HepG2 (cell line): ENCODE measurements around the gene ADORA3. TPM values are rescaled to one million over a fixed set of nuclear protein-coding genes. Genes with fewer than 3 reads are reported as not detected.

Experiments
- ATAC-seq: fragments of 200-7000 bp; cut with Tn5 transposase; 3 replicates; pipeline ENCODE4 v1.9.1; 2020; ENCODE audit warnings: mild to moderate bottlenecking, moderate library complexity
- BruUV-seq: library from RNA; stranded (reverse); fragments of 400-500 nt; replicated peaks from 2 replicates; lab custom pipeline; 2021; lab: Mats Ljungman, UMichigan
- CTCF ChIA-PET: fragments of 300-600 bp; formaldehyde crosslinking; extraction: SDS; loops from one replicate; lab custom pipeline; 2021; ENCODE audit warnings: low total read pairs, inconsistent platforms, low intra/inter-chr PET ratio; lab: Yijun Ruan, JAX
- POLR2A ChIA-PET: fragments of 350-600 bp; sonication (Branson Sonifier 250); formaldehyde crosslinking; loops from one replicate; lab custom pipeline; 2020; ENCODE audit warnings: antibody characterized with exemption, inconsistent platforms; lab: Yijun Ruan, JAX
- DNase-seq: peaks from one replicate; pipeline ENCODE4 v3.0.0-alpha.2; 2015; ENCODE audit warnings: low spot score
- FAIRE-seq: peaks from 3 replicates; lab custom pipeline; 2011; peaks lifted over from hg19 to GRCh38; lab: Jason Lieb, UNC
- H2AFZ ChIP-seq: one replicate; pipeline ENCODE4 v1.6.1; 2011; ENCODE audit warnings: low read length, inconsistent platforms
- H3K27ac ChIP-seq: fragments of 300-600 bp; 3 replicates; pipeline ENCODE4 v1.8.0; 2011; ENCODE audit warnings: mixed run types, mild to moderate bottlenecking, mixed read lengths, low read length, inconsistent platforms; ENCODE audit not compliant: insufficient read depth; ENCODE audit errors: extremely low read length
- H3K27me3 ChIP-seq, 2 experiments: fragments of 200-600 bp in 1 of 2; 2 replicates in 1 of 2; 3 replicates in 1 of 2; pipeline versions ENCODE4 v1.6.0 to v1.8.0; 2011; ENCODE audit warnings: low read length in 2 of 2, mild to moderate bottlenecking in 2 of 2, moderate library complexity in 2 of 2, inconsistent platforms in 1 of 2; ENCODE audit not compliant: insufficient read depth in 2 of 2, control insufficient read depth in 1 of 2
- H3K36me3 ChIP-seq, 2 experiments: fragments of 200-600 bp in 1 of 2; replicated peaks in 1 of 2; 2 replicates in 1 of 2; 3 replicates in 1 of 2; pipeline versions ENCODE4 v1.5.1 to v1.8.0; 2011; ENCODE audit warnings: low read length in 2 of 2, inconsistent platforms in 1 of 2; ENCODE audit not compliant: insufficient read depth in 2 of 2, control insufficient read depth in 1 of 2
- H3K4me1 ChIP-seq: 2 replicates; pipeline ENCODE4 v1.5.1; 2012; ENCODE audit warnings: low read length, inconsistent platforms; ENCODE audit not compliant: insufficient read depth
- H3K4me2 ChIP-seq: 2 replicates; pipeline ENCODE4 v1.6.0; 2011; ENCODE audit warnings: low read depth, low read length, inconsistent platforms
- H3K4me3 ChIP-seq, 3 experiments: fragments of 200-600 bp in 1 of 3; sonication (generic), shearing (Covaris generic) in 1 of 3; replicated peaks in 1 of 3; 2 replicates each; pipeline ENCODE4 v1.5.1; 2011 to 2016; ENCODE audit warnings: low read length in 3 of 3, inconsistent platforms in 2 of 3, low read depth in 2 of 3, mild to moderate bottlenecking in 2 of 3, control low read depth in 1 of 3, mixed read lengths in 1 of 3; ENCODE audit not compliant: insufficient read depth in 1 of 3
- H3K79me2 ChIP-seq: one replicate; pipeline ENCODE4 v1.6.1; 2011; ENCODE audit warnings: low read length, inconsistent platforms; ENCODE audit not compliant: insufficient read depth
- H3K9ac ChIP-seq: 2 replicates; pipeline ENCODE4 v1.6.0; 2011; ENCODE audit warnings: mild to moderate bottlenecking, low read depth, low read length, inconsistent platforms; ENCODE audit not compliant: insufficient read depth
- H3K9me3 ChIP-seq: 2 replicates; pipeline ENCODE4 v1.5.1; 2012; ENCODE audit warnings: mild to moderate bottlenecking, low read length
- H4K20me1 ChIP-seq: 2 replicates; pipeline ENCODE4 v1.6.0; 2011; ENCODE audit warnings: inconsistent platforms, mild to moderate bottlenecking, low read length, moderate library complexity; ENCODE audit not compliant: insufficient read depth
- ASH2L ChIP-seq: fragments of 300-600, 200-600 bp; sonication (generic); IDR thresholded peaks from 2 replicates; pipeline ENCODE4 v1.7.0; 2017; ENCODE audit warnings: low read depth, mild to moderate bottlenecking, moderate library complexity, mixed read lengths, low read length; ENCODE audit not compliant: insufficient read length
- CENPX ChIP-seq: sonication (generic); formaldehyde crosslinking; IDR thresholded peaks from 2 replicates; pipeline ENCODE4 v1.9.0; 2021; ENCODE audit warnings: mild to moderate bottlenecking, missing genetic modification reagents, moderate library complexity
- FOXA3 ChIP-seq: IDR thresholded peaks from 2 replicates; pipeline ENCODE4 v1.6.1; 2016; ENCODE audit warnings: missing genetic modification reagents, missing compliant biosample characterization
- HINFP ChIP-seq: sonication (generic); formaldehyde crosslinking; IDR thresholded peaks from 2 replicates; pipeline ENCODE4 v1.4.0; 2020; ENCODE audit warnings: low read depth, mild to moderate bottlenecking, missing genetic modification reagents
- POGZ ChIP-seq: sonication (generic); formaldehyde crosslinking; IDR thresholded peaks from 2 replicates; pipeline ENCODE4 v1.4.0; 2020; ENCODE audit warnings: mild to moderate bottlenecking, missing genetic modification reagents
- RAD51 ChIP-seq: fragments of 450-650 bp; IDR thresholded peaks from 2 replicates; pipeline ENCODE4 v1.6.1; 2016; ENCODE audit warnings: borderline replicate concordance
- TAF1 ChIP-seq: sonication (generic); formaldehyde crosslinking; IDR thresholded peaks from 2 replicates; pipeline ENCODE4 v1.4.0; 2020; ENCODE audit warnings: missing genetic modification reagents
- ZBTB20 ChIP-seq: sonication (generic); formaldehyde crosslinking; IDR thresholded peaks from 2 replicates; pipeline ENCODE4 v1.8.1; 2023; ENCODE audit warnings: missing genetic modification reagents, low read depth, mild to moderate bottlenecking, borderline replicate concordance
- ZNF550 ChIP-seq: sonication (generic); formaldehyde crosslinking; IDR thresholded peaks from 2 replicates; pipeline ENCODE4 v1.4.0; 2020; ENCODE audit warnings: mild to moderate bottlenecking, missing genetic modification reagents, borderline replicate concordance
- ZNF572 ChIP-seq: sonication (generic); formaldehyde crosslinking; IDR thresholded peaks from 2 replicates; pipeline ENCODE4 v1.5.1; 2020; ENCODE audit warnings: mild to moderate bottlenecking, missing genetic modification reagents
- ZNF652 ChIP-seq: IDR thresholded peaks from 2 replicates; pipeline ENCODE4 v1.6.1; 2016; ENCODE audit warnings: low read depth, borderline replicate concordance
- ZNF841 ChIP-seq: sonication (generic); formaldehyde crosslinking; IDR thresholded peaks from 2 replicates; pipeline ENCODE4 v1.8.1; 2023; ENCODE audit warnings: missing genetic modification reagents, borderline replicate concordance
- WGBS: methylation state at CpG from one replicate; pipeline ENCODE4 v1.1.6; 2017; ENCODE audit warnings: low lambda C conversion rate; 5-methylcytosine and 5-hydroxymethylcytosine counted together
- in situ Hi-C: cut with HindIII; loops from 2 replicates; pipeline ENCODE4 v1.10.0; 2017; ENCODE audit warnings: low pct_unique_long_range_greater_than_20kb; ENCODE audit not compliant: extremely low pct_ligation_motif_present
- intact Hi-C: fragments of 100-400 bp; cut with micrococcal nuclease; formaldehyde crosslinking; loops from one replicate; pipeline ENCODE4 v1.10.0; 2022; ENCODE audit not compliant: unreplicated experiment
- polyA plus RNA-seq, 8 experiments: library from polyadenylated mRNA; depleted of rRNA in 3 of 8; stranded (reverse) in 7 of 8; unstranded in 1 of 8; fragments of >200 nt; fragmentation: Illumina TruSeq in 4 of 8; extraction: Trizol in 4 of 8; gene quantifications; 2 replicates each; pipeline versions ENCODE4 v1.2.1 to v1.2.3, GENCODE V29; 2011 to 2016; ENCODE audit warnings: low read depth in 4 of 8, missing spikeins in 1 of 8, mixed read lengths in 1 of 8; ENCODE audit not compliant: insufficient read depth in 1 of 8
- total RNA-seq, 5 experiments: library from RNA; depleted of rRNA; stranded (reverse); fragments of >200 nt; fragmentation: Illumina TruSeq; extraction: Trizol; gene quantifications; 2 replicates each; pipeline ENCODE4 v1.2.3, GENCODE V29; 2016; ENCODE audit warnings: low read depth in 1 of 5
- TF ChIP-seq, protein P1 (sequence below): sonication (generic); formaldehyde crosslinking; conservative IDR thresholded peaks from 2 replicates; pipeline ENCODE4 v1.4.0; 2020; ENCODE audit warnings: missing genetic modification reagents
- TF ChIP-seq, protein P2 (sequence below): sonication (generic); formaldehyde crosslinking; IDR thresholded peaks from 2 replicates; pipeline ENCODE4 v1.8.1; 2023; ENCODE audit warnings: mild to moderate bottlenecking, missing genetic modification reagents

The ADORA3 gene
- total and polyA plus RNA-seq, 2 of the 13 experiments (the other 11 are each of a cell fraction or from before 2014, with no cell fraction given): not detected

DNA sequence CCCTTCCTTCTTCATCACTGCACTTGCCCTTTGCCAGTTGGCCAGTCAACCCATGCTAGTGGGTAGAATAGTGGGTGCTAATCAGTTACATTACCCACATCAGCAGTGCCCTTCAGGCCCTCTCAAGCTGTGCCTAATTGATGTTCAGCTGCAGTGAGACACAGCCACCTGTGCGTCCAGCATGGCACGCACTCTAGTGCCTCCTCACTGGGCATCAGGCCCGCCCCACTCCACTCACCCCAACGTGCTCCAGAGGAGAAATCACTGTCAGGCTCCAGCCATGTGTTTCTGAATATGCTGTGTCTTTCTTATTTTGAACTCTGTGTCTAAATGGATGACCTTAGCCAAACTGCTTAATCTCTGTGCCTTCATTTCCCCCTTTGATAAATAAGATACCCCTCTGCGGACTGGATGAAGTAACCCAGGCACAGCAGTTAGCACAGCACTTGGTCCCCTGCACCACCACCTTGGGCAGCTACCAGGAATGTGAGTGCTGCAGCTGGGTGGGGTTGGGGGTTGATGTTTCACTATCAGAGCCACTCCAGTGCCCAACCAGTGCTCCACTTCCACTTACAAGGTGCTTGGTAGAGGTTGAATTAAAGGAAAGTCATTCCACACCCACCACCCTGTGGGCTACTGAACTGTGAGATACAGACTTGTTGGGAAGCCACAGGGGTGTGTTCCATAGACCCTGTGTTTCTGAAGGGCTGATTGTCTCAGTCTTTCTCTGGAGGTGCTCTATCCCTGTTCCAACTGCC lies 8.9 kb upstream of the ADORA3 start:
- FAIRE-seq (no peak), DNase-seq (no peak), ATAC-seq (no peak)
- Histone ChIP-seq H3K9me3 (no peaks in the 10 kb centered on the region), H3K9ac (no peak overlapping the region), H3K27ac (no peak overlapping the region), H3K36me3 (no peaks in the 10 kb centered on the region), H3K79me2 (no peaks in the 10 kb centered on the region), H3K4me3 (no peak overlapping the region), H3K27me3 (no peaks in the 10 kb centered on the region; a peak in 1 of 5 replicates), H3K4me1 (peaks cover 81% of the 10 kb centered on the region), H4K20me1 (no peaks in the 10 kb centered on the region), H3K4me2 (peak overlapping the region; percentile 51), H2AFZ (no peak overlapping the region)
- WGBS: 73% methylated on average over 2 of the region's 5 CpGs
- BruUV-seq: no TSS peak
- intact Hi-C loops (loop anchor here (1.0 kb wide), 1 partner anchor 107 kb away; the partner anchor contains the start of gene RAP1A), in situ Hi-C loops (no loop called here)
- ChIA-PET POLR2A (interaction anchor here (2.5 kb wide), 1 partner anchor 107 kb away, joined by 7 read pairs; the partner anchor contains the start of gene RAP1A), CTCF (no interaction called here)
- no peak for TF ChIP-seq HINFP

- WGBS: 26% methylated on average over 3 of the region's 3 CpGs
- DNase-seq: no peak
- H3K4me1 ChIP-seq: peaks cover 76% of the 10 kb centered on the region
- intact Hi-C loops (no loop called here), in situ Hi-C loops (no loop called here)
- no TSS peak for BruUV-seq
- H3K27me3 ChIP-seq: no peaks in the 10 kb centered on the region; a peak in 1 of 5 replicates
- H2AFZ ChIP-seq: no peak overlapping the region
- H3K9me3 ChIP-seq: no peaks in the 10 kb centered on the region
- no peak overlapping the region for H3K9ac ChIP-seq
- no peak overlapping the region; the same call in 1 of the 2 replicates for H3K4me2 ChIP-seq
- POLR2A ChIA-PET: interaction anchor here (2.5 kb wide), 1 partner anchor 108 kb away, joined by 7 read pairs; the partner anchor contains the start of gene RAP1A
- H3K36me3 ChIP-seq: no peaks in the 10 kb centered on the region
- H3K79me2 ChIP-seq: no peaks in the 10 kb centered on the region
- H3K4me3 ChIP-seq: no peak overlapping the region; a peak in 1 of 6 replicates
- FAIRE-seq: no peak
- CTCF ChIA-PET: no interaction called here
- H3K27ac ChIP-seq: no peak overlapping the region
- H4K20me1 ChIP-seq: no peaks in the 10 kb centered on the region
- ATAC-seq: no peak
- TF ChIP-seq ZBTB20: no peak
- TF ChIP-seq ZNF652: no peak
- TF ChIP-seq CENPX (CRISPR knock-in tag): no peak
- no peak for TF ChIP-seq POGZ
- TF ChIP-seq ZNF841 (CRISPR knock-in tag): no peak
- no peak for TF ChIP-seq ZNF550 (CRISPR knock-in tag)
- TF ChIP-seq, protein P1, sequence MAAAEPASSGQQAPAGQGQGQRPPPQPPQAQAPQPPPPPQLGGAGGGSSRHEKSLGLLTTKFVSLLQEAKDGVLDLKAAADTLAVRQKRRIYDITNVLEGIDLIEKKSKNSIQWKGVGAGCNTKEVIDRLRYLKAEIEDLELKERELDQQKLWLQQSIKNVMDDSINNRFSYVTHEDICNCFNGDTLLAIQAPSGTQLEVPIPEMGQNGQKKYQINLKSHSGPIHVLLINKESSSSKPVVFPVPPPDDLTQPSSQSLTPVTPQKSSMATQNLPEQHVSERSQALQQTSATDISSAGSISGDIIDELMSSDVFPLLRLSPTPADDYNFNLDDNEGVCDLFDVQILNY (CRISPR knock-in tag): no peak
- no peak for TF ChIP-seq FOXA3 (CRISPR knock-in tag)
- no peak for TF ChIP-seq ASH2L
- TF ChIP-seq, protein P2, sequence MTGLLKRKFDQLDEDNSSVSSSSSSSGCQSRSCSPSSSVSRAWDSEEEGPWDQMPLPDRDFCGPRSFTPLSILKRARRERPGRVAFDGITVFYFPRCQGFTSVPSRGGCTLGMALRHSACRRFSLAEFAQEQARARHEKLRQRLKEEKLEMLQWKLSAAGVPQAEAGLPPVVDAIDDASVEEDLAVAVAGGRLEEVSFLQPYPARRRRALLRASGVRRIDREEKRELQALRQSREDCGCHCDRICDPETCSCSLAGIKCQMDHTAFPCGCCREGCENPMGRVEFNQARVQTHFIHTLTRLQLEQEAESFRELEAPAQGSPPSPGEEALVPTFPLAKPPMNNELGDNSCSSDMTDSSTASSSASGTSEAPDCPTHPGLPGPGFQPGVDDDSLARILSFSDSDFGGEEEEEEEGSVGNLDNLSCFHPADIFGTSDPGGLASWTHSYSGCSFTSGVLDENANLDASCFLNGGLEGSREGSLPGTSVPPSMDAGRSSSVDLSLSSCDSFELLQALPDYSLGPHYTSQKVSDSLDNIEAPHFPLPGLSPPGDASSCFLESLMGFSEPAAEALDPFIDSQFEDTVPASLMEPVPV (CRISPR knock-in tag): no peak
- TF ChIP-seq ZNF572 (CRISPR knock-in tag): no peak
- peak; percentile 70; the same call in 1 of the 2 replicates for TF ChIP-seq RAD51
- no peak for TF ChIP-seq TAF1 (CRISPR knock-in tag)
Measured at GRCh38 chr1:111511370-111511769, 7.9 kb upstream of the ADORA3 start.
